Measurements from ENCODE around the gene HBA2. TPM values are rescaled to one million over a fixed set of nuclear protein-coding genes. Genes with fewer than 3 reads are reported as not detected.

HBA2 gene
- total and polyA plus RNA-seq, 9 of the 15 experiments (the other 6 are each of a cell fraction or from before 2014, with no cell fraction given), result 40.4 to 853 (median 286) TPM

DNA sequence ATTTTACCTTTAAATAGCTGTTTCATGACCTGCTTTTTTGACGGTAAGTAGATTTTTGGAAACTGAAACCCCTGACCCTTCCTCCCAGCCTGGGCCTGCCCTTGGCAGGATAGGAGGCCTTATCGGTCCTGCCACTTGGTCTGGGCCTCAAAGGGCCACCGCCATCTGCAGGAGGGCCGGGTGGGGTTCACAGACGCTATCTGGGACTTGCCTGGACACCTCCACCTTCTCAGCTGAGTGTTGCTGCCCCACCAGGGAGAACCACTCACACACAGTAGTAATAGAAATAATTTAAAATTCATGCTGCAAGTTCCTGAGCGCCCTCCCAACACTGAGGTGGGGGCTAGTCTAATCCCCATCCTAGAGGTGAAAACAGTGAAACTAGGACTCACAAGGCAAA is 29.6 kb upstream of the HBA2 start (continued):
- TF ChIP-seq ZFX (CRISPR knock-in tag; IDR thresholded peaks at IDR 0.05), result peak; percentile 80
- no peak for TF ChIP-seq CBFB (CRISPR knock-in tag; IDR thresholded peaks at IDR 0.05)
- no peak for TF ChIP-seq FOXK2 (conservative IDR thresholded peaks at IDR 0.05 in 1 of 2, IDR thresholded peaks at IDR 0.05 in 1 of 2; ENCODE audit: low read depth in 2 of 2)
- TF ChIP-seq MED1 (CRISPR knock-in tag; IDR thresholded peaks at IDR 0.05; ENCODE audit: borderline replicate concordance), result no peak
- no peak for TF ChIP-seq IRF2 (CRISPR knock-in tag; IDR thresholded peaks at IDR 0.05)
- TF ChIP-seq ZNF76 (CRISPR knock-in tag; IDR thresholded peaks at IDR 0.05; ENCODE audit: borderline replicate concordance), result no peak
- TF ChIP-seq SMARCC2 (IDR thresholded peaks at IDR 0.05; ENCODE audit: low read depth), result peak; percentile 79
- no peak for TF ChIP-seq MIER1 (IDR thresholded peaks at IDR 0.05; ENCODE audit: low read depth)
- no peak for TF ChIP-seq SETDB1 (IDR thresholded peaks at IDR 0.05; ENCODE audit: low read length)
- no peak for TF ChIP-seq CBX8 (IDR thresholded peaks at IDR 0.05; ENCODE audit: borderline replicate concordance, extremely low read depth, low read depth, low read length, poor library complexity, severe bottlenecking)
- TF ChIP-seq ZNF212 (CRISPR knock-in tag; IDR thresholded peaks at IDR 0.05), result no peak
- peak; percentile 77; the same call in 1 of the 2 replicates for TF ChIP-seq CC2D1A (IDR thresholded peaks at IDR 0.05)
- TF ChIP-seq, protein P1, sequence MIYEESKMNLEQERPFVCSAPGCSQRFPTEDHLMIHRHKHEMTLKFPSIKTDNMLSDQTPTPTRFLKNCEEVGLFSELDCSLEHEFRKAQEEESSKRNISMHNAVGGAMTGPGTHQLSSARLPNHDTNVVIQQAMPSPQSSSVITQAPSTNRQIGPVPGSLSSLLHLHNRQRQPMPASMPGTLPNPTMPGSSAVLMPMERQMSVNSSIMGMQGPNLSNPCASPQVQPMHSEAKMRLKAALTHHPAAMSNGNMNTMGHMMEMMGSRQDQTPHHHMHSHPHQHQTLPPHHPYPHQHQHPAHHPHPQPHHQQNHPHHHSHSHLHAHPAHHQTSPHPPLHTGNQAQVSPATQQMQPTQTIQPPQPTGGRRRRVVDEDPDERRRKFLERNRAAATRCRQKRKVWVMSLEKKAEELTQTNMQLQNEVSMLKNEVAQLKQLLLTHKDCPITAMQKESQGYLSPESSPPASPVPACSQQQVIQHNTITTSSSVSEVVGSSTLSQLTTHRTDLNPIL (CRISPR knock-in tag; IDR thresholded peaks at IDR 0.05), result no peak
- TF ChIP-seq SPI1 (IDR thresholded peaks at IDR 0.05; ENCODE audit: borderline replicate concordance, low read depth, low read length), result no peak
- TF ChIP-seq RCOR1 (IDR thresholded peaks at IDR 0.05; ENCODE audit: borderline replicate concordance in 1 of 2, low read depth in 2 of 2, low read length in 2 of 2), result peak; percentile 78 to 85; a peak in 2 of 4 replicates
- TF ChIP-seq VEZF1 (CRISPR knock-in tag; IDR thresholded peaks at IDR 0.05), result peak; percentile 74
- no peak for TF ChIP-seq ATF6 (CRISPR knock-in tag; IDR thresholded peaks at IDR 0.05)
- no peak for TF ChIP-seq HMBOX1 (IDR thresholded peaks at IDR 0.05)
- TF ChIP-seq ZNF12 (CRISPR knock-in tag; IDR thresholded peaks at IDR 0.05), result no peak
- TF ChIP-seq, protein P2, sequence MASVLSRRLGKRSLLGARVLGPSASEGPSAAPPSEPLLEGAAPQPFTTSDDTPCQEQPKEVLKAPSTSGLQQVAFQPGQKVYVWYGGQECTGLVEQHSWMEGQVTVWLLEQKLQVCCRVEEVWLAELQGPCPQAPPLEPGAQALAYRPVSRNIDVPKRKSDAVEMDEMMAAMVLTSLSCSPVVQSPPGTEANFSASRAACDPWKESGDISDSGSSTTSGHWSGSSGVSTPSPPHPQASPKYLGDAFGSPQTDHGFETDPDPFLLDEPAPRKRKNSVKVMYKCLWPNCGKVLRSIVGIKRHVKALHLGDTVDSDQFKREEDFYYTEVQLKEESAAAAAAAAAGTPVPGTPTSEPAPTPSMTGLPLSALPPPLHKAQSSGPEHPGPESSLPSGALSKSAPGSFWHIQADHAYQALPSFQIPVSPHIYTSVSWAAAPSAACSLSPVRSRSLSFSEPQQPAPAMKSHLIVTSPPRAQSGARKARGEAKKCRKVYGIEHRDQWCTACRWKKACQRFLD (CRISPR knock-in tag; IDR thresholded peaks at IDR 0.05), result peak; percentile 69; the same call in 1 of the 2 replicates
- TF ChIP-seq KLF1 (tag; IDR thresholded peaks at IDR 0.05), result 0 out of 2 replicates have a peak, but pooled peaks have one; percentile 21
